HepG2 (cell line): Measurements from ENCODE around the gene APOD.
"Not testable (repeated sequence)": the region's sequence is repeated elsewhere in the genome, so short reads cannot be mapped to it uniquely, and the experiment has no call there.

Experiments used
- ERF ChIP-seq: IDR thresholded peaks from 2 replicates; pipeline ENCODE4 v1.6.1; 2018; ENCODE audit warnings: missing biosample characterization, missing genetic modification reagents
- ZBTB20 ChIP-seq: sonication (generic); formaldehyde crosslinking; IDR thresholded peaks from 2 replicates; pipeline ENCODE4 v1.8.1; 2023; ENCODE audit warnings: missing genetic modification reagents, low read depth, mild to moderate bottlenecking, borderline replicate concordance

GRCh38 chr3:195629682-195630081 is 45.9 kb upstream of the APOD start:
- TF ChIP-seq ZBTB20, ERF (CRISPR knock-in tag): not testable (repeated sequence)
